DMS114 treated with DMSO at 0.1 percent for 48 hours (cell line): Measurements from ENCODE around the gene PIN1.

Source experiments
- DNase-seq: peaks from one replicate; lab custom pipeline; 2025; ENCODE audit not compliant: unreplicated experiment; lab: John Stamatoyannopoulos, UW

PIN1 gene

DNA sequence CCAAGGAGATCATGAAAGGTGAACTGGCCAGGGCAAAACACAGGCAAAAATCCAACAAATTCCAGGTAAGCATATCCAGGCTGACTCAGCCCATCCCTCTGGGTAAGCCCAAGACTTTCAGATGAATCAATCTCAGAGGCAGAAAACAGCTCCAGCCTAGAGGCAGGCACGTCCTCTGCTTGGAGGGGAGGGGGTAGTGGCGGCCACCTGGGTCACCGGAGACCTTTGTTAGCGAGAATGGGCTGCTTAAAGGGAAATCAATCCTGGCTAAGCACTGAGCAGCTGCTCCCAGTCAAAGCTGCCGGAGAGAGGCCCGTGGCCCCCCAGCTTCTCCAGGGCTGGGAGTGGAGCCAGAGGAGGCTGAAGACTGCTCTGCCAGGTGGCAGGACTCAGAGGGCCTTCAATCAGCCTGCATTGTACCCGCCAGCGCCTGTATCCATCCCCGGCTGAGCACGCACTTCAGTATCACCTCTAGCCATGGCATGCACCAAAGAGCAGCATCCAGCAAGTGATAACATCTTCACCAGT is 48.2 kb downstream of the PIN1 start:
- no peak for DNase-seq

DNA sequence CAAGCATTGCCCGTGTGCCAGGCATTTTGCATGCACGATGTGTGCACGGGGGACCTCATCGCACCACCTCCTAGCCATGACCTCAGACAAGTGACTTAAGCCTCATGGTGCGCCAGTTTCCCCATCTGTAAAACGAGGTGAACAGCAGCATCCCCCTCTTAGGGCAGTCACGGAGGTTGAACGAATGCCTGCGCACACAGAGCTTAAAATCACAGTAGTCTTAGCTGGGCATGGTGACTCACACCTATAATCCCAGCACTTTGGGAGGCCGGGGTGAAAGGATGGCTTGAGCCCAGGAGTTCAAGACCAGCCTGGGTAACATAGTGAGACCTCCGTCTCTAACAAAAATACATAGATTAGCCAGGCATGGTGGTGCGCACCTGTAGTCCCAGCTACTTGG is 48.6 kb downstream of the PIN1 start:
- no peak for DNase-seq

DNA sequence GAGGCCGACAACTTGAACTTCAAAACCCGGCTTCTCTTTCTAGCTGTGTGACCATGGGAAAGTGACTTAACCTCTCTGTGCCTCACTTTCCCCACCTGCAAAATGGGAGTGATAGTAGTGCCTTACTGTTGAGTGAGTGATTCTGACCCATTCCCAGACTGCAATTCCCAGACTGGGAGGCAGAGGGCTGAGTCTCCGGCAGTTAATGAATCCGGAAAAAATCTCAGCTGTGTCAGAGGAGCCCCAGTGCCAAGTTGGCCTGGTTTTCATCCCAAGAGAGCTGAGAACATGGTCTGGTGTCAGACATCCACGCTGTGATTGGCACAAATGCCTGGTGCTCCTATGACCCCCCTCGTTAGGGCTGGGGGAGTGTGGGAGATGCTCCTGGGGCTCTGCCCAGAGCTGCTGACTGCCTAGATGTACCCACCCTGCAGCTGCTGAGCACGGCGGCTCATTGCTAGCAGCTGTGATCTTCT is 50.0 kb downstream of the PIN1 start:
- DNase-seq = no peak

DNA sequence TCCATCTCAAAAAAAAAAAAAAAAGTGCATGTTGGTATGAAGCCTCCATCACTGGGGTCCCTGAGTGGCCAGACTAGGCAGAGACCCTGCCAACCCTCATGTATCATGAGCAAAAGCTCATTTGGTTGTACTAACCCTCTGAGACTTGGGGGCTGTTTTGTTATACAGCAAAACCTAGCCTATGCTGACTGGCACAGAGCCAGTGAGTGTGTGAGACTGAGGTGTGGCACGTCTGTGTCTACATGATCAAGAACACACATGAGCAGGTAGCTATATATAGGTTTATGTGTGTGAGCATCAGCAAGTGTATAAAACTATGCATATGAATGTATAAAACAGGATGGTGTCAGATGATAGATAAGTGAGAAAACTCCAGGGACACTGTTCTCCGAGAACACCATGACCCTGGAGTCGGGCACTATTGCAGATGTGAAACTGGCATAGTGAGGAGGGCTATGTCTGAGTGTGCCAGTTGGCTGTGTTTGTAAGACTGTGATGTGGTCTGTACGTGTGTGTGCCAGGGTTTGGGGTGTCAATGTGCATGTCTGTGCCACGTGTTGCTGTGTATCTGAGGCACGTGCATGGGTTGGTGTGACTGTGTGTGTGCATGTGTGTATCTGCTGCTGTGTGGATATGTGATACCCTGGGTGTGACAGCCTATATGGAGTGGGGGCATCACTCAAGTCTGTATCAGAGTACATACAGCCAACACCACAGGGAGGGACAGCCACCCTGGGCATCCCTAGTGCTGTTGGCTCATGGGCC is 56.7 kb downstream of the PIN1 start:
- DNase-seq = no peak
